Kidney epithelial cell (primary cell): ENCODE results near the gene APBB2. TPM values are rescaled to one million over a fixed set of nuclear protein-coding genes. Genes with fewer than 3 reads are reported as not detected.
"Not testable (repeated sequence)": the region's sequence is repeated elsewhere in the genome, so short reads cannot be mapped to it uniquely, and the experiment has no call there.

Source experiments
- DNase-seq: peaks from one replicate; pipeline ENCODE4 v3.0.0-alpha.2; 2010; ENCODE audit warnings: low read depth
- H3K27me3 ChIP-seq: 2 replicates; pipeline ENCODE4 v1.6.0; 2011; ENCODE audit warnings: low read length; ENCODE audit not compliant: control insufficient read depth, insufficient read depth
- H3K36me3 ChIP-seq: 2 replicates; pipeline ENCODE4 v1.5.1; 2011; ENCODE audit warnings: low read length; ENCODE audit not compliant: control insufficient read depth, insufficient read depth
- H3K4me3 ChIP-seq: 2 replicates; pipeline ENCODE4 v1.5.1; 2011; ENCODE audit warnings: low read depth, mild to moderate bottlenecking, control low read depth, low read length
- total RNA-seq: library from RNA; depleted of rRNA; stranded (reverse); fragments of >200 nt; gene quantifications from 2 replicates; pipeline ENCODE4 v1.2.3, GENCODE V29; 2015
- TF ChIP-seq, protein P1 (sequence below): IDR thresholded peaks from 2 replicates; pipeline ENCODE4 v1.5.1; 2011; ENCODE audit warnings: mild to moderate bottlenecking, moderate library complexity, low read length, control low read depth, inconsistent platforms; ENCODE audit not compliant: insufficient read depth, poor library complexity, severe bottlenecking

The APBB2 gene
- total RNA-seq, 1 donor from 2014 or later = 52.0 TPM

DNA sequence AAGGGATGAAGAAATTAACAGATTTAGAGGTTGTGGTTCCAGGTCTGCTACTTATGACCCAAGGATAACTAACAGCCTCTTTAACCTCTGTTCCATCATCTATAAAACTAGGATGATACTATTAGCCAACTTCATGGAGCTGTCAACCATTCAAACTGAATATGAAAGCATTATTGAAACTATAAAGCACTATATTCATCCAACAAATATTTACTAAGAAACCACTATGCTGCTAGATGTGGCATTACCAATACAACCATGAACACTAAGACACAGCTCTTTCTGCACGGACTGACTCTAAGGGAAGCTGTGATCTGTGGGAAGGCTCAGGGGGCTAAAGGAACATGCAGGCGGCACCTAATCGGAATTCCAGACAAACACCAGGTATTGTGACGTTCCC, 66.0 kb downstream of the APBB2 start:
- no peaks in the 10 kb centered on the region for H3K27me3 ChIP-seq
- no peak for DNase-seq
- H3K36me3 ChIP-seq = no peaks in the 10 kb centered on the region
- H3K4me3 ChIP-seq = no peak overlapping the region
- TF ChIP-seq, protein P1, sequence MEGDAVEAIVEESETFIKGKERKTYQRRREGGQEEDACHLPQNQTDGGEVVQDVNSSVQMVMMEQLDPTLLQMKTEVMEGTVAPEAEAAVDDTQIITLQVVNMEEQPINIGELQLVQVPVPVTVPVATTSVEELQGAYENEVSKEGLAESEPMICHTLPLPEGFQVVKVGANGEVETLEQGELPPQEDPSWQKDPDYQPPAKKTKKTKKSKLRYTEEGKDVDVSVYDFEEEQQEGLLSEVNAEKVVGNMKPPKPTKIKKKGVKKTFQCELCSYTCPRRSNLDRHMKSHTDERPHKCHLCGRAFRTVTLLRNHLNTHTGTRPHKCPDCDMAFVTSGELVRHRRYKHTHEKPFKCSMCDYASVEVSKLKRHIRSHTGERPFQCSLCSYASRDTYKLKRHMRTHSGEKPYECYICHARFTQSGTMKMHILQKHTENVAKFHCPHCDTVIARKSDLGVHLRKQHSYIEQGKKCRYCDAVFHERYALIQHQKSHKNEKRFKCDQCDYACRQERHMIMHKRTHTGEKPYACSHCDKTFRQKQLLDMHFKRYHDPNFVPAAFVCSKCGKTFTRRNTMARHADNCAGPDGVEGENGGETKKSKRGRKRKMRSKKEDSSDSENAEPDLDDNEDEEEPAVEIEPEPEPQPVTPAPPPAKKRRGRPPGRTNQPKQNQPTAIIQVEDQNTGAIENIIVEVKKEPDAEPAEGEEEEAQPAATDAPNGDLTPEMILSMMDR = no peak

GRCh38 chr4:41147570-41147969, 66.8 kb downstream of the APBB2 start:
- not testable (repeated sequence) for H3K36me3 ChIP-seq, H3K27me3 ChIP-seq, H3K4me3 ChIP-seq, DNase-seq

DNA sequence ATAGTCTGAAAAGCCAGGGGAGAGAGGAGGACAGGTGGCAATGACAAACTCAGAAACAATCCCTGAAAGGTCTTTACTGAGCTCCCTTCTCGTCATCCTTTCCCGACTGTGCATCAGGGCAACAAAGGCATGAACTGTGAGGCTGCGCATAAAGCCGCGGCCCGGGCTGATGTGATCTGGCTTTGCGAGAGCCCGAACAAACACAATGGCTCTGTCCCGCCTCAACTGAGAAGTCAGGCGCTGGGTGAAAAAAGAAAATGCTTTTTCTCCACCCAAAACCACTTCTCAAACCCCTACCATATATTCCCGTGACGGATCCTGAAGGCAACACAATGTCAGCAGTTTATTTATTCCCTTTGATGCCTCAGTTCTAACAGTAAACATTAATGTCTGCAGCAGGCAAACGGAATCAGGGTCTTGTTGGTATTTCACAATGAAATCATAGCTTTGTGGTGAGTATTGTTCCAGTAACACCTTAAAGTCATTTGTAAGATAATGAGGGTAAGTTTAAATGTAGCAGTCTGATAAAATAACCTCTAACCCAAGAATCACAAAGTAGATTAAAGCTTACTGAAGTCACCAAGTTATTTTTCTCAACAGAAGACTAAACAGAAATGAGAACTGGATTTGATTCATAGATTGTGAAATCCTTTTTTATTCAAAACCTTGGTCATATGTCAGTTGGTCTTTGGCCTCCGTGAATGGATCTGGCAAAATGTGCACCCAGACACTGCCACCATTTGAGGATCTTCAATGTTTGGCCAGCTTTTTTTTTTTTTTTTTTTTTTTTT, 67.4 kb downstream of the APBB2 start:
- Histone ChIP-seq H3K27me3 (no peaks in the 10 kb centered on the region), H3K36me3 (no peaks in the 10 kb centered on the region), H3K4me3 (no peak overlapping the region)
- no peak for DNase-seq
- TF ChIP-seq, protein P1 = no peak

DNA sequence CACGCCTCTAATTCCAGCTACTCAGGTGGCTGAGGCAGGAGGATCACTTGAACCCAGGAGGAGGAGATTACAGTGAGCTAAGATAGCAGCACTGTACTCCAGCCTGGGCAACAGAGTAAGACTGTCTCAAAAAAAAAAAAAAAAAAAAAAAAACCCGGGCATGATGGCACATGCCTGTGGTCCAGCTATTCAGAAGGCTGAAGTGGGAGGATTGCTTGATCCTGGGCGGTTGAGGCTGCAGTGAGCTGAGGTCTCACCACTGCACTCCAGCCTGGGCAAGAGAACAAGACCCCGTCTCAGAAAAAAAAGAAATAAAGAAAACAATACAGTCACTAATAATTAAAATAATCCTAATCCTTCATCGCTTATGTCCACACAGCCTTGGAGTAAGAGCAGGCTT, 68.1 kb downstream of the APBB2 start:
- no peaks in the 10 kb centered on the region for H3K27me3 ChIP-seq
- TF ChIP-seq, protein P1 = no peak
- H3K36me3 ChIP-seq = no peaks in the 10 kb centered on the region
- no peak for DNase-seq
- no peak overlapping the region for H3K4me3 ChIP-seq

DNA sequence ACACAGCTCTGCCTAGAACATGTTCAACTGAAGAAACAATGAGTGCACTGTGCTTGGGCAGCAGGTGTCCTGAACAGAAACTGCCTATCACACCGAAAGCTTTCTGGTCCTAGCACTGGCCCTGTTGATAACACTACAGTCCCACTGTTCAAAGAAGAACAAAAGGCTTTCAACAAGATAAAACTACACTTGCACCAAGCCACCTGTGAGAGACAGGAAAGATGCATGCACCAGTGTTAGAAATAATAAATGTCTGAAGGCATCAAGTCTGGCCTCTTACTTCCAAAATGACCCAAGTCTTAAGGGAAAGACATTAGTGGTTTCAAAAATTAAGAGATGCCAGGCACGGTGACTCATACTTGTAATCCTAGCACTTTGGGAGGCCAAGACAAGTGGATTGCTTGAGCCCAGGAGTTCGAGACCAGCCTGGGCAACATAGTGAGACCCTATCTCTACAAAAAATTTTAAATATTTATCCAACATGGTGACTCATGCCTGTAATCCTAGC, 68.7 kb downstream of the APBB2 start:
- TF ChIP-seq, protein P1 = no peak
- Histone ChIP-seq H3K27me3 (no peaks in the 10 kb centered on the region), H3K36me3 (no peaks in the 10 kb centered on the region), H3K4me3 (no peak overlapping the region)
- no peak for DNase-seq

DNA sequence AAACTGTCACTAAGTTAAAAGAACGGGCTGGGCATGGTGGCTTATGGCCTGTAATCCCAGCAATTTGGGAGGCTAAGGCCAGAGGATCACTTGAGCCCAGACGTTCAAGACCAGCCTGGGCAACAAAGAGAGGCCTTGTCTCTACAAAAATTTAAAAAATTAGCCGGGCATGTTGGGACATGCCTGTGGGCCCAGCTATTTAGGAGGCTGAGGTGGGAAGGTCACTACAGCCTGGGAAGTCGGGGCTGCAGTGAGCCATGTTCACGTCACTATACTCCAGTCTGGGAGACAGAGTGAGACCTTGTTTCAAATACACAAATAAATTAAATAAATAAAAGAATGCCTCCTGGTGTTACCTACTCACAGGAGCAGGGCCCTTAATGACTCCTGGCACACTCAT, 69.5 kb downstream of the APBB2 start:
- DNase-seq = no peak
- no peaks in the 10 kb centered on the region for H3K36me3 ChIP-seq
- H3K4me3 ChIP-seq = no peak overlapping the region
- TF ChIP-seq, protein P1 = no peak
- no peaks in the 10 kb centered on the region for H3K27me3 ChIP-seq
